ENCODE data around the gene AGA.

DNA sequence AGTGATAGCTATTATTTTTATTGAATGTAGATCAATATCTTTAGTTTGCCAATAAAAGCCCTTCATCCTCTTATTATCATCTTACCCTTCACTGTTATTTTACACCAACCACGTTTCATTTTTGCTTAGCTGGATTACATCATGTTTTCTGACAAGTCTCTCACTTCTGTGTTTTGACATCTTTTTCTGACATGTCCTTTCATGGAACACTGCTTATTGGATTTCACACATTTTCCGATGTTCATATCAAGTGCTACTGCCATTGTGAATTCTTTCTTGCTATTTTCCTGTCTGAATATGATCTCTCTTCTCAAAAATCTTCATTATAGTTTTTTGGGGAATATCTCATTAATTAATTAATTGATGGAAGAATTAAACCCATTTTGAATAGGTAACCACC lies 48.5 kb upstream of the AGA start:
- TF ChIP-seq, protein P1, sequence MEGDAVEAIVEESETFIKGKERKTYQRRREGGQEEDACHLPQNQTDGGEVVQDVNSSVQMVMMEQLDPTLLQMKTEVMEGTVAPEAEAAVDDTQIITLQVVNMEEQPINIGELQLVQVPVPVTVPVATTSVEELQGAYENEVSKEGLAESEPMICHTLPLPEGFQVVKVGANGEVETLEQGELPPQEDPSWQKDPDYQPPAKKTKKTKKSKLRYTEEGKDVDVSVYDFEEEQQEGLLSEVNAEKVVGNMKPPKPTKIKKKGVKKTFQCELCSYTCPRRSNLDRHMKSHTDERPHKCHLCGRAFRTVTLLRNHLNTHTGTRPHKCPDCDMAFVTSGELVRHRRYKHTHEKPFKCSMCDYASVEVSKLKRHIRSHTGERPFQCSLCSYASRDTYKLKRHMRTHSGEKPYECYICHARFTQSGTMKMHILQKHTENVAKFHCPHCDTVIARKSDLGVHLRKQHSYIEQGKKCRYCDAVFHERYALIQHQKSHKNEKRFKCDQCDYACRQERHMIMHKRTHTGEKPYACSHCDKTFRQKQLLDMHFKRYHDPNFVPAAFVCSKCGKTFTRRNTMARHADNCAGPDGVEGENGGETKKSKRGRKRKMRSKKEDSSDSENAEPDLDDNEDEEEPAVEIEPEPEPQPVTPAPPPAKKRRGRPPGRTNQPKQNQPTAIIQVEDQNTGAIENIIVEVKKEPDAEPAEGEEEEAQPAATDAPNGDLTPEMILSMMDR (IDR thresholded peaks at IDR 0.05; ENCODE audit: low read length) = no peak
- no peak for TF ChIP-seq EZH2phosphoT487 (IDR thresholded peaks at IDR 0.05; ENCODE audit: low read length)
- no peak for TF ChIP-seq EZH2 (optimal IDR thresholded peaks at IDR 0.05; ENCODE audit: low read depth, low read length)
